ENCODE results near the gene ABHD2.
A peak's percentile ranks its signal among the peaks of the same experiment; 100 is the strongest.

The ABHD2 gene

GRCh38 chr15:89087161-89087829 is 961 bp upstream of the ABHD2 start:
- peak overlapping the region; percentile 58 for H2AFZ ChIP-seq (ENCODE audit: low read length)
- no peaks in the 10 kb centered on the region for H3K9me2 ChIP-seq (replicated peaks; ENCODE audit: insufficient read depth, low read length)
- H3K9me3 ChIP-seq (replicated peaks; ENCODE audit: insufficient read depth, low read length), result no peaks in the 10 kb centered on the region
- no peaks in the 10 kb centered on the region for H3K36me3 ChIP-seq (replicated peaks; ENCODE audit: insufficient read depth, low read length)
- peak overlapping the region; percentile 74 for H3K4me2 ChIP-seq (ENCODE audit: low read depth, low read length)
- H3K4me3 ChIP-seq (ENCODE audit: low read length), result peak overlapping the region; percentile 50
- TF ChIP-seq CTCF (IDR thresholded peaks at IDR 0.05; ENCODE audit: low read length) (no peak), EZH2 (optimal IDR thresholded peaks at IDR 0.05; ENCODE audit: low read depth, low read length) (no peak), EZH2phosphoT487 (IDR thresholded peaks at IDR 0.05; ENCODE audit: low read length) (no peak)
- no peaks in the 10 kb centered on the region for H4K20me1 ChIP-seq (ENCODE audit: insufficient read depth, low read length)
- H3K79me2 ChIP-seq (ENCODE audit: low read length), result peaks cover 38% of the 10 kb centered on the region
- H3K4me1 ChIP-seq (ENCODE audit: low read length), result peaks cover 22% of the 10 kb centered on the region
- 0 out of 2 replicates have a peak, but pooled peaks cover 16% of the 10 kb centered on the region for H3F3A ChIP-seq (ENCODE audit: insufficient read depth, low read length)
- no peak for DNase-seq
- H3K27me3 ChIP-seq (replicated peaks; ENCODE audit: insufficient read depth, low read length), result no peaks in the 10 kb centered on the region
- H3K9ac ChIP-seq (ENCODE audit: low read length), result peak overlapping the region; percentile 49; the same call in 1 of the 2 replicates
- peak overlapping the region; percentile 54 for H3K27ac ChIP-seq (ENCODE audit: low read length)

DNA sequence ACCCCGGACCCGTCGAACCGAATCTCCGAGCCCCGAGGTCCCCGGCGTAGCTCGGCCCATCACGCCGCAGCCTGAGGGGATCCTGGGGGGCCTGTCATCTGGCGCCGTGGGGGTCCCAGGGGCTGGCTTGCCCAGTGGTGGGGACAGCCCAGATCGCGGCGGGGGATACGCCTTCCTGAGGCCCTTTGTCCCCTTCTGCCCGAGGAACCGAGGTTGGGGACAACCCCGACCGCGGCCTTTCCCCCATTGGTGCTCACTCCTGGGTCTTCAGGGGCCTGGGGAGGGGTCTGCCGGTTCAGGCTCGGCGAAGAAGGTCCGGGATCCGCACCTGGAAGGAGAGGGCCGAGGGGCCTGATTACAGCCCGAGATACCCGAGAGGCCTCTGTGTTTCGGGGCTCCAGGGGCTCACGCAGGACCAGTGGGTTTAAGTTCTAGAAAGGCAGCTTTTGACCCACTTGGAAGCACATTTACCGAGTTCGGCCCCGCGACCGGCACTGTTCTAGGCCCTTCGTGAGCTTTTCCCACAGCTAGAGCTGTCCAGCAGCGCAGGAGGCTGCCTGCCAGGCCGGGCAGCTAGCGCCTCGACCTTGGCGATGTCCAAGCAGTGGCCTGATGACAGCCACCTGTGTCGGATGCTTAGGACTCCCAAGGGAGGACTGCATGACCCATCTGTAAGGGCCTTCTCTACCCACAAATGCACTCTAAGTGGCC is 504 bp downstream of the ABHD2 start:
- Histone ChIP-seq H3F3A (ENCODE audit: insufficient read depth, low read length) (0 out of 2 replicates have a peak, but pooled peaks cover 16% of the 10 kb centered on the region), H4K20me1 (ENCODE audit: insufficient read depth, low read length) (no peaks in the 10 kb centered on the region), H3K9me3 (replicated peaks; ENCODE audit: insufficient read depth, low read length) (no peaks in the 10 kb centered on the region), H3K36me3 (replicated peaks; ENCODE audit: insufficient read depth, low read length) (no peaks in the 10 kb centered on the region), H3K27ac (ENCODE audit: low read length) (peak overlapping the region; percentile 31; the same call in 1 of the 2 replicates), H3K4me2 (ENCODE audit: low read depth, low read length) (peak overlapping the region; percentile 86), H3K9me2 (replicated peaks; ENCODE audit: insufficient read depth, low read length) (no peaks in the 10 kb centered on the region), H3K4me1 (ENCODE audit: low read length) (peaks cover 22% of the 10 kb centered on the region), H3K4me3 (ENCODE audit: low read length) (peak overlapping the region; percentile 94), H3K27me3 (replicated peaks; ENCODE audit: insufficient read depth, low read length) (no peaks in the 10 kb centered on the region), H3K9ac (ENCODE audit: low read length) (peak overlapping the region; percentile 93), H2AFZ (ENCODE audit: low read length) (peak overlapping the region; percentile 66), H3K79me2 (ENCODE audit: low read length) (peaks cover 52% of the 10 kb centered on the region)
- no peak for TF ChIP-seq EZH2phosphoT487 (IDR thresholded peaks at IDR 0.05; ENCODE audit: low read length)
- no peak for TF ChIP-seq EZH2 (optimal IDR thresholded peaks at IDR 0.05; ENCODE audit: low read depth, low read length)
- no peak for TF ChIP-seq CTCF (IDR thresholded peaks at IDR 0.05; ENCODE audit: low read length)
- peak; percentile 31 for DNase-seq

DNA sequence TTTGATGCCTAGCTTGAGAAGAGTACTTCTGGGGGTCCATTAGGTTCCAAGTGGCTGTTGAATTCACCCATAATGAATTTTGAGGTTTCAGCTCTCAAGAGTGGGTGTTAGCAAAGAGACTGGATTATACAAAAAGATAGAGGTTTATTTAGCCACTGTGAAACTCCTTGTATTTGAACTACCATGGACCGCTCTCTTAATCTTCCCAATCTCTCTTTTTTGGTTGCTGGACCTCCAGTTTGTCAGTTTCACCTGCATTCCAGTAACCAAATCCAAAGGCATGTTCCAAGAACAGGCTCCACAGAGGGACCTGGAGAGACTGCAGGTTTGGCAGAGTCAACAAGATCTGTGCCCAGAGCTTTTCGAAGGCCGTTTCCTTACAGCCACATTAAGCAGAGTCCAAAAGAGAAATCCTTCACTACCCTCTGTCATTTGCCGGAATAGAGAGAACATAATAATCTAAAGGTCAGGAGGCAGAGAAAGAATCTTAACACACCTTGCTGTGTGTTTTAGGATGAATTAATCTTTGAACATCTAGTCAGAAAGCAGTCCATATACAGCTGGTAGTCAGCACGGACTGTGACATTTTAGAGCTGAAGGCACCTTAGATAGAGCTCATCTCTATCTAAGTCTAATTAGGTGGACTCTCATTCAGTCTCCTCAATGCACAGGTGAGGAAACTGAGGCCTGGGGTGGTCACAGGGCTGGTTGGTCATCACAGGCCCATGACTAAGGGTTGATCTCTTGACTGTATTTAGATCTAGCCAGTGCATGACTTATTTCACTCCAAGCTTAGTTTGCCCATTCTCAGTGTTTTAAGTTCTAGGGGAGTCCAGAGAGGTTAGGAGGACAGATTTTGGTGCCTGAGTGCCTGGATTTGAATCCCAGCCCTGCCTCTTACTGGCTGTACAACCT is 1.3 kb downstream of the ABHD2 start:
- H3K27ac ChIP-seq (ENCODE audit: low read length), result peak overlapping the region; percentile 5; the same call in 1 of the 2 replicates

More for the DNA sequence above, 1.3 kb downstream of the ABHD2 start:
- H3K79me2 ChIP-seq (ENCODE audit: low read length), result peaks cover 61% of the 10 kb centered on the region
- no peak for DNase-seq
- no peak overlapping the region for H2AFZ ChIP-seq (ENCODE audit: low read length)
- H3K4me1 ChIP-seq (ENCODE audit: low read length), result peaks cover 22% of the 10 kb centered on the region
- H3K36me3 ChIP-seq (replicated peaks; ENCODE audit: insufficient read depth, low read length), result no peaks in the 10 kb centered on the region
- H3F3A ChIP-seq (ENCODE audit: insufficient read depth, low read length), result 0 out of 2 replicates have a peak, but pooled peaks cover 16% of the 10 kb centered on the region
- H3K9me2 ChIP-seq (replicated peaks; ENCODE audit: insufficient read depth, low read length), result no peaks in the 10 kb centered on the region
- H3K4me2 ChIP-seq (ENCODE audit: low read depth, low read length), result peak overlapping the region; percentile 86
- H3K9me3 ChIP-seq (replicated peaks; ENCODE audit: insufficient read depth, low read length), result no peaks in the 10 kb centered on the region
- H4K20me1 ChIP-seq (ENCODE audit: insufficient read depth, low read length), result no peaks in the 10 kb centered on the region
- H3K27me3 ChIP-seq (replicated peaks; ENCODE audit: insufficient read depth, low read length), result no peaks in the 10 kb centered on the region
- peak overlapping the region; percentile 93; the same call in 1 of the 2 replicates for H3K9ac ChIP-seq (ENCODE audit: low read length)
- no peak for TF ChIP-seq CTCF (IDR thresholded peaks at IDR 0.05; ENCODE audit: low read length)
- peak overlapping the region; percentile 94 for H3K4me3 ChIP-seq (ENCODE audit: low read length)

Data from MM.1S (cell line).